ENCODE data around the gene PHLPP2. TPM values are rescaled to one million over a fixed set of nuclear protein-coding genes. Genes with fewer than 3 reads are reported as not detected.
"Not testable (repeated sequence)": the region's sequence is repeated elsewhere in the genome, so short reads cannot be mapped to it uniquely, and the experiment has no call there.

The PHLPP2 gene
- total and polyA plus RNA-seq, 2 donors (not counting 1 experiment from before 2014, with no cell fraction given) = 9.7 to 13.2 TPM

DNA sequence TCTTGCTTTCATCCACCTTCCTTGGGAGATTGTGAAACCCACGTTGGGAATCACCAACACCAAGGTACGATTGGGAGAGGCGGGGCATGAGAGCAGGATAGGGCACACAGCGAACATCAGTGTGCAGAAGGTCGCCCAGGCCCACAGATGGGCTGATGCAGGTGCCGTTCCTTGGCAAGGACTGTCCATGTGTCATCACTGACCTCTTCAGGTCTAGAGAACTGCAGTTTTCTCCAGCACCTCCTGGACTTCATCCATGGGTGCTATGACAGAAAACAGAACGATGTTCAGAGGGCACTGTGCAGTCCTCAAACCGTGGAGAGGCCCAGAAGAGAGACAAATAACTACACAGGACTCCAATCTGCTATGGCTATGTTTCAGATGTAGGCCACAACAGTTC, 123.7 kb downstream of the PHLPP2 start:
- TF ChIP-seq CTCF (conservative IDR thresholded peaks at IDR 0.05 in 1 of 2, IDR thresholded peaks at IDR 0.05 in 1 of 2; ENCODE audit: low read depth in 1 of 2, low read length in 2 of 2) (no peak), EZH2 (IDR thresholded peaks at IDR 0.05; ENCODE audit: low read length, missing control alignments) (no peak)
- Histone ChIP-seq H3K27ac (ENCODE audit: insufficient read depth, low read length) (no peak overlapping the region), H3K36me3 (ENCODE audit: control insufficient read depth, insufficient read depth, low read length) (no peaks in the 10 kb centered on the region), H3K4me1 (ENCODE audit: control insufficient read depth, extremely low read depth, insufficient read depth, low read length) (no peaks in the 10 kb centered on the region), H3K9me3 (ENCODE audit: control insufficient read depth, insufficient read depth, low read depth, low read length) (no peaks in the 10 kb centered on the region), H3K27me3 (ENCODE audit: control insufficient read depth, insufficient read depth, low read length) (no peaks in the 10 kb centered on the region), H4K20me1 (ENCODE audit: control insufficient read depth, extremely low read depth, insufficient read depth, low read length) (no peaks in the 10 kb centered on the region), H3K79me2 (ENCODE audit: control insufficient read depth, insufficient read depth, low read length) (no peaks in the 10 kb centered on the region), H2AFZ (ENCODE audit: low read length) (no peak overlapping the region), H3K9ac (ENCODE audit: insufficient read depth, low read length) (no peak overlapping the region), H3K4me3 (replicated peaks in 1 of 4; ENCODE audit: control extremely low read depth in 1 of 4, insufficient read depth in 1 of 4, low read depth in 3 of 4, low read length in 4 of 4) (no peak overlapping the region), H3K4me2 (ENCODE audit: extremely low read depth, insufficient read depth, low read length) (no peak overlapping the region)
- DNase-seq (ENCODE audit: low read depth in 2 of 2) = no peak

GRCh38 chr16:71598426-71598825, 126.1 kb downstream of the PHLPP2 start:
- not testable (repeated sequence) for H3K27me3 ChIP-seq (ENCODE audit: control insufficient read depth, insufficient read depth, low read length); H3K4me2 ChIP-seq (ENCODE audit: extremely low read depth, insufficient read depth, low read length); DNase-seq (ENCODE audit: low read depth in 2 of 2); H3K36me3 ChIP-seq (ENCODE audit: control insufficient read depth, insufficient read depth, low read length); H3K27ac ChIP-seq (ENCODE audit: insufficient read depth, low read length); H3K9ac ChIP-seq (ENCODE audit: insufficient read depth, low read length); H3K79me2 ChIP-seq (ENCODE audit: control insufficient read depth, insufficient read depth, low read length); H2AFZ ChIP-seq (ENCODE audit: low read length); H3K4me1 ChIP-seq (ENCODE audit: control insufficient read depth, extremely low read depth, insufficient read depth, low read length); H3K4me3 ChIP-seq (replicated peaks in 1 of 4; ENCODE audit: control extremely low read depth in 1 of 4, insufficient read depth in 1 of 4, low read depth in 3 of 4, low read length in 4 of 4); H4K20me1 ChIP-seq (ENCODE audit: control insufficient read depth, extremely low read depth, insufficient read depth, low read length); H3K9me3 ChIP-seq (ENCODE audit: control insufficient read depth, insufficient read depth, low read depth, low read length)

- H3K4me3 ChIP-seq (replicated peaks in 1 of 4; ENCODE audit: control extremely low read depth in 1 of 4, insufficient read depth in 1 of 4, low read depth in 3 of 4, low read length in 4 of 4); H4K20me1 ChIP-seq (ENCODE audit: control insufficient read depth, extremely low read depth, insufficient read depth, low read length); H3K27ac ChIP-seq (ENCODE audit: insufficient read depth, low read length); H3K4me1 ChIP-seq (ENCODE audit: control insufficient read depth, extremely low read depth, insufficient read depth, low read length); H3K4me2 ChIP-seq (ENCODE audit: extremely low read depth, insufficient read depth, low read length); H3K36me3 ChIP-seq (ENCODE audit: control insufficient read depth, insufficient read depth, low read length); H3K27me3 ChIP-seq (ENCODE audit: control insufficient read depth, insufficient read depth, low read length); H3K9ac ChIP-seq (ENCODE audit: insufficient read depth, low read length); H3K79me2 ChIP-seq (ENCODE audit: control insufficient read depth, insufficient read depth, low read length); H3K9me3 ChIP-seq (ENCODE audit: control insufficient read depth, insufficient read depth, low read depth, low read length); DNase-seq (ENCODE audit: low read depth in 2 of 2); H2AFZ ChIP-seq (ENCODE audit: low read length): not testable (repeated sequence)
Measured at GRCh38 chr16:71595340-71595826, 129.1 kb downstream of the PHLPP2 start.

Other genes starting within 250 kb of the PHLPP2 start
- 3.3 and 3.9 TPM in 2 replicates for gene ZNF19, start 235.4 kb downstream of the PHLPP2 start, total RNA-seq
- gene ZNF19, start 235.4 kb downstream of the PHLPP2 start, polyA plus RNA-seq = 1.3 and 1.8 TPM in 2 replicates
- gene CHST4, start 198.3 kb downstream of the PHLPP2 start, total RNA-seq = not detected in 2 replicates
- not detected in 2 replicates for gene CHST4, start 198.3 kb downstream of the PHLPP2 start, polyA plus RNA-seq
- gene TAT, start 147.6 kb downstream of the PHLPP2 start, total RNA-seq = not detected in 2 replicates
- not detected in 2 replicates for gene TAT, start 147.6 kb downstream of the PHLPP2 start, polyA plus RNA-seq
- gene MARVELD3, start 98.5 kb downstream of the PHLPP2 start, total RNA-seq = not detected in 2 replicates
- not detected in 2 replicates for gene MARVELD3, start 98.5 kb downstream of the PHLPP2 start, polyA plus RNA-seq
- gene AP1G1, start 84.1 kb upstream of the PHLPP2 start, total RNA-seq = 45.7 and 55.5 TPM in 2 replicates
- gene AP1G1, start 84.1 kb upstream of the PHLPP2 start, polyA plus RNA-seq = 102 and 106 TPM in 2 replicates
- 11.0 and 13.2 TPM in 2 replicates for gene ATXN1L, start 121.3 kb upstream of the PHLPP2 start, total RNA-seq
- 10.6 and 11.5 TPM in 2 replicates for gene ATXN1L, start 121.3 kb upstream of the PHLPP2 start, polyA plus RNA-seq
- 3.3 and 5.9 TPM in 2 replicates for gene ZNF821, start 159.5 kb upstream of the PHLPP2 start, total RNA-seq
- 4.9 and 5.8 TPM in 2 replicates for gene ZNF821, start 159.5 kb upstream of the PHLPP2 start, polyA plus RNA-seq
- 120 and 139 TPM in 2 replicates for gene IST1, start 170.8 kb upstream of the PHLPP2 start, total RNA-seq
- 174 and 221 TPM in 2 replicates for gene IST1, start 170.8 kb upstream of the PHLPP2 start, polyA plus RNA-seq